ENCODE results near the gene PRPF6.

DNA sequence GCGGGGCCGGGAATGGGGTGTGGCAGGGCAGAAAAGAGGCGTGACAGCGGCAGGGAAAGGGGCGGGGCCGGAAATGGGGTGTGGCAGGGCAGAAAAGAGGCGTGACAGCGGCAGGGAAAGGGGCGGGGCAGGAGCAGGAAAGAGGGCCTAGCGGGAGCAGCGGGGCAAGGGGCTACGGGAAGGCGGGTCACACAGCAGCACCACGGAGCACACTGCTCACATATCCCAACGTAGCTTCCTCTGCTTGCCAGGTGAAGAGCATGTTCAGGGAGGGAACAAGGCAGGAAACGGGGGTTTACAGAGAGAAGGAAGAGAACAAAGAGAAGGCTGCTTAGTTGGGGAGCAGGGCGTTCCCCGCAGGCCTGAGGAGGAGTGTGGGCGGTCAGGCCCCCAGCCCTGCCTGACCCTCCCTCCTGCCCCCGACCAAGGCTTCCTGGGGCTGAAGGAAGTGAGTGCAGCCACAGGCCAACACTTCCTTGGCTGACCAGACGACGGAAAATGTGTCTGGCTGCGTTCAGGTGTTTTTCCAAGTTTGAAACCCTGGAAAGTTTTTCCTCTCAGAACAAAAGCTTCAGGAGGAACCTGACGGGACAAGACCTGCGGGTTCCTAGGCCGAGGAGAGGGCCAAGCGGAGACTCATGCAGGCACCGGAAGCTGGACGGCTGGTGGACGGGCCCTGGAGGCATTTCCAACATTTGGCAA, 38.5 kb upstream of the PRPF6 start:
- TF ChIP-seq, protein P1, sequence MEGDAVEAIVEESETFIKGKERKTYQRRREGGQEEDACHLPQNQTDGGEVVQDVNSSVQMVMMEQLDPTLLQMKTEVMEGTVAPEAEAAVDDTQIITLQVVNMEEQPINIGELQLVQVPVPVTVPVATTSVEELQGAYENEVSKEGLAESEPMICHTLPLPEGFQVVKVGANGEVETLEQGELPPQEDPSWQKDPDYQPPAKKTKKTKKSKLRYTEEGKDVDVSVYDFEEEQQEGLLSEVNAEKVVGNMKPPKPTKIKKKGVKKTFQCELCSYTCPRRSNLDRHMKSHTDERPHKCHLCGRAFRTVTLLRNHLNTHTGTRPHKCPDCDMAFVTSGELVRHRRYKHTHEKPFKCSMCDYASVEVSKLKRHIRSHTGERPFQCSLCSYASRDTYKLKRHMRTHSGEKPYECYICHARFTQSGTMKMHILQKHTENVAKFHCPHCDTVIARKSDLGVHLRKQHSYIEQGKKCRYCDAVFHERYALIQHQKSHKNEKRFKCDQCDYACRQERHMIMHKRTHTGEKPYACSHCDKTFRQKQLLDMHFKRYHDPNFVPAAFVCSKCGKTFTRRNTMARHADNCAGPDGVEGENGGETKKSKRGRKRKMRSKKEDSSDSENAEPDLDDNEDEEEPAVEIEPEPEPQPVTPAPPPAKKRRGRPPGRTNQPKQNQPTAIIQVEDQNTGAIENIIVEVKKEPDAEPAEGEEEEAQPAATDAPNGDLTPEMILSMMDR (IDR thresholded peaks at IDR 0.05 in 8 of 11, conservative IDR thresholded peaks at IDR 0.05 in 3 of 11) = no peak
- no peak for TF ChIP-seq POLR2A (IDR thresholded peaks at IDR 0.05)

All from spleen (tissue), 7 donors.